HUES48 (cell line): ENCODE results near the gene LPGAT1.
"Not testable (repeated sequence)": the region's sequence is repeated elsewhere in the genome, so short reads cannot be mapped to it uniquely, and the experiment has no call there.

ENCODE experiments used
- H3K27ac ChIP-seq: one replicate; pipeline ENCODE4 v1.7.0; 2013; ENCODE audit warnings: low read depth, low read length, inconsistent platforms
- H3K27me3 ChIP-seq: 2 replicates; pipeline ENCODE4 v1.6.1; 2013; ENCODE audit warnings: mild to moderate bottlenecking, low read length; ENCODE audit not compliant: control insufficient read depth, insufficient read depth
- H3K36me3 ChIP-seq: 2 replicates; pipeline ENCODE4 v1.6.1; 2013; ENCODE audit warnings: low read length; ENCODE audit not compliant: control insufficient read depth, insufficient read depth
- H3K4me1 ChIP-seq: 2 replicates; pipeline ENCODE4 v1.6.1; 2013; ENCODE audit warnings: mild to moderate bottlenecking, low read length; ENCODE audit not compliant: control insufficient read depth, insufficient read depth
- H3K4me3 ChIP-seq: 2 replicates; pipeline ENCODE4 v1.5.1; 2013; ENCODE audit warnings: mild to moderate bottlenecking, low read depth, low read length
- H3K9ac ChIP-seq: 2 replicates; pipeline ENCODE4 v1.6.1; 2013; ENCODE audit warnings: mild to moderate bottlenecking, low read depth, low read length, moderate library complexity
- H3K9me3 ChIP-seq: 2 replicates; pipeline ENCODE4 v1.6.1; 2013; ENCODE audit warnings: low read length; ENCODE audit not compliant: control insufficient read depth, insufficient read depth

Gene LPGAT1

DNA sequence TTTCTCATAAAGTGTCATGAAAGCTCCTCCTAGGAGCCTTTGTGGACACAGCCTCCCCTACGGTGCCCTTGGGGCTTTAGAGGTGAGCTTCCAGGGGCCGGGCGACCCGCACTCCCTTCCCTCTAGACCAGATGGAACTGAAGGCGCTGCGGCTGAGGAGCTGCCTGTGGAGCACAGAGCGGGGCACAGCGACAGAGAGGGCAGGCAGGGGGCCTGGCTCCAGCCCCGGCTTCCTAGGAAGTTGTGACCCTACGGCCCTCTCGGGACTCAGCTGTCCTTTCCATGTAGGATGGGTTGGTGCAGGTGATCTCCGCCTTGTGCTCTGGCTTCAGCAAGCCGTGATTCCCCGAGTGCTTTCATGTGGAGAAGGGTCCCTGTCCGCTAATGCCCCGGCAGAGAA lies 131.5 kb downstream of the LPGAT1 start:
- H3K36me3 ChIP-seq: no peaks in the 10 kb centered on the region
- no peaks in the 10 kb centered on the region for H3K4me1 ChIP-seq

DNA sequence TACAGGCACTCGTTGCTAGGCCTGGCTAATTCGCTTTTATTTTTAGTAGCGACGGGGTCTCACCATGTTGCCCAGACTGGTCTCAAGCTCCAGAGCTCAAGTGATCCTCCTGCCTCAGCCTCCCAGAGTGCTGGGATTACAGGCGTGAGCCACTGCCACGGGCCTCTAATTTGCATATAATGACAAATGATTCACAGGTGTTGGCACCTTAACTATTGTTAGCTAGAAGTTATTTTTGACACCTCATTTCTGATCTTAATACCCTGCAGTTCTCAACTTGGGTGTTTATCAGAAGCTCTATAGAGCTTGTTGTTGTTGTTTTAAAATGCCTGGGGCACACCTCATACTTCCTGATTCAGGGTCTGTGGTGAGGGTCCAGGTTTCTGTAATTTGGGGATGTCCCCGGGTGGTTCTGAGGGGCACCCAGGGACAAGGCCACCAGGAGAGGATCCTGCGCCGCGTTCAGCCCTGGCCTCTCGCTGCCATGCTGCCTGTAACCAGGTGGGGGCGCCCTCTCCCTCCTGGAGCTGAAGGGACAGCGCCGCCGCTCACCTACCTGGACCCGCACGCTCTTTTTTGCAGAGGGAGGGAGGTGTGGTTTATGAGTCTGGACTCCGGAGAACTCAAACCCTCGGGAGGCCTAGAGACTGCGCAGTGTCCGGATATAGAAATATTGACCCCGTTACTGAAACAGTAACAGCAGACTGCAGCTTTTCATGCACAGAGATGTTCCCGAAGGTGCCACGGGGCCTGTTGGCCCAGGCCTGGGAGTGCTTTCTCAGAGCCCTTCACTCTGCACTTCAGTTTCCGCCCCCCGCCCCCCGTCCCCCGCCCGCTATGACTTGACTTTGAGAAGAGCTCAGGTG lies 132.2 kb downstream of the LPGAT1 start:
- Histone ChIP-seq H3K36me3 (no peaks in the 10 kb centered on the region), H3K27ac (no peak overlapping the region), H3K9ac (no peak overlapping the region), H3K4me3 (peak overlapping the region; percentile 67), H3K27me3 (peaks cover 7% of the 10 kb centered on the region), H3K4me1 (no peaks in the 10 kb centered on the region), H3K9me3 (no peaks in the 10 kb centered on the region)

More for the DNA sequence above, 131.5 kb downstream of the LPGAT1 start:
- no peak overlapping the region for H3K27ac ChIP-seq
- peaks cover 7% of the 10 kb centered on the region for H3K27me3 ChIP-seq
- no peak overlapping the region for H3K9ac ChIP-seq
- H3K4me3 ChIP-seq: peak overlapping the region; percentile 67
- no peaks in the 10 kb centered on the region for H3K9me3 ChIP-seq

DNA sequence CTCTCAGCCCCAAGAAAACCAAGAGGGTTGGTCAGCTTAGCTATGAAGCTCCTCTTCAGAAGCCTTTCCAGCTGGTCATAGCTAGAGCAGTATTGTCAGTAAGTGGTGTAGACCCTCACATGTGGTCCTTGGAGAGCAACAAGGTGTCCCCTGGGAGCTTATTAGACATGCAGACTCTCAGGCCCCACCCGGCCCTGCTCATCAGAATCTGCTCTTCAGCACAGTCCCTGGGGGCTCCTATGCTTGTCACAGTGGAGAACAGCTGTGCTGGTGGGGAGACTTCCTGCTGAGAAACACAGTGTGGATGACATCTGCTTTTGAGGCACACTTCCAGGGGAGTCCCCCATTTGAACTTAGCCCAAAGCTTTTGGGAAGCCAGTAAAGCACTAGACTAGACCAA lies 133.2 kb downstream of the LPGAT1 start:
- H3K36me3 ChIP-seq: no peaks in the 10 kb centered on the region
- no peaks in the 10 kb centered on the region for H3K9me3 ChIP-seq
- H3K4me1 ChIP-seq: no peaks in the 10 kb centered on the region
- H3K27ac ChIP-seq: no peak overlapping the region
- H3K4me3 ChIP-seq: no peak overlapping the region
- H3K27me3 ChIP-seq: peaks cover 7% of the 10 kb centered on the region
- H3K9ac ChIP-seq: no peak overlapping the region

- peaks cover 7% of the 10 kb centered on the region for H3K27me3 ChIP-seq
- H3K9me3 ChIP-seq: no peaks in the 10 kb centered on the region
- no peaks in the 10 kb centered on the region for H3K36me3 ChIP-seq
- H3K9ac ChIP-seq: no peak overlapping the region
- no peak overlapping the region for H3K4me3 ChIP-seq
- no peaks in the 10 kb centered on the region for H3K4me1 ChIP-seq
- no peak overlapping the region for H3K27ac ChIP-seq
Measured at GRCh38 chr1:211695135-211695816, 135.3 kb downstream of the LPGAT1 start.

DNA sequence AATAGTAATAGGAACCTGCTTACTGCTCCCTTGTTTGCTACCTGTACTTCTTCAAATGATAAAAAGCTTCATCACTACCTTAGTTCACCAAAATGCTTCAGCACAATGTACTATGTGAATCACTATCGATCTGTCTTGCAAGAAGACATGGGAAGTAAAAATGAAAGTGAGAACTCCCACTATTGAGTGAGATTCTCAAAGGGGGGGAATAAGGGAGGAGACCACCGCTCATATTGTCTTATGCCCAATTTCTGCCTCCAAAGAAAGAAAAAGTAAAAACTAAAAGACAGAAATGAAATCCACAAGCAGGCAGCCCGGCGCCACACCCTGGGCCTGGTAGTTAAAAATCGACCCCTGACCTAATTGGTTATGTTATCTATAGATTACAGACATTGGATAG lies 136.7 kb downstream of the LPGAT1 start:
- not testable (repeated sequence) for H3K27ac ChIP-seq, H3K9ac ChIP-seq, H3K27me3 ChIP-seq, H3K36me3 ChIP-seq, H3K9me3 ChIP-seq, H3K4me3 ChIP-seq, H3K4me1 ChIP-seq
